ENCODE results near the gene HDGFL1. TPM values are rescaled to one million over a fixed set of nuclear protein-coding genes. Genes with fewer than 3 reads are reported as not detected.

HDGFL1 gene
- total RNA-seq = under 1 TPM in 1 of 4 donors, not detected in 3; 0.40 TPM

DNA sequence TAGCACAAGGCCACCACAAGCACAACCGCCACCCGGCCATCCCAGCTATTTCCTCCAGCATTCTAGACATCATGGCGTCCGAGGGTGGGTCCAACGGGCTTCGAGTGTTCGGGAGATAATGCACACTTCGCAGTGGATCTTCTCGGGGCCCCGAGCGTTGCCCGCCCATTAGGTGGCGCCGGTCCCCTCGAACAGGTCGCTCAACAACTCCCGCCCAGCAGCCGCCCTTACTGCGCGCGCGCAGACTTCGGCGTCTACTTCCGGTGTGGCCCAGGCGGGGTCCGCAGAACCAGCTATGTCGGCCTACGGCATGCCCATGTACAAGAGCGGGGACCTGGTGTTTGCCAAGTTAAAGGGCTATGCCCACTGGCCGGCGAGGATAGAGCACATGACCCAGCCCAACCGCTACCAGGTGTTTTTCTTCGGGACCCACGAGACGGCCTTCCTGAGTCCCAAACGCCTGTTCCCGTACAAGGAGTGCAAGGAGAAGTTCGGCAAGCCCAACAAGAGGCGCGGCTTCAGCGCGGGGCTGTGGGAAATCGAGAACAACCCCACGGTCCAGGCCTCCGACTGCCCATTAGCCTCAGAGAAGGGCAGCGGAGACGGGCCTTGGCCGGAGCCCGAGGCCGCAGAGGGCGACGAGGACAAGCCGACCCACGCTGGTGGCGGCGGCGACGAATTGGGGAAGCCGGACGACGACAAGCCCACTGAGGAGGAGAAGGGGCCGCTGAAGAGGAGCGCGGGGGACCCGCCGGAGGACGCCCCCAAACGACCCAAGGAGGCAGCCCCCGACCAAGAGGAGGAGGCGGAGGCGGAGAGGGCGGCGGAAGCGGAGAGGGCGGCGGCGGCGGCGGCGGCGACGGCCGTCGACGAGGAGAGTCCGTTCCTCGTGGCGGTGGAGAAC, at the start of gene HDGFL1:
Gene HDGFL1, plus strand, starts transcription at position 286 of the 904 bp plus-strand sequence. Its CDS starts 10 bp downstream, at position 296.
- Histone ChIP-seq H3K4me3 (replicated peaks in 1 of 3) (no peak within 1 kb of the TSS), H3K4me1 (no peaks in the 10 kb centered on the region), H3K9me3 (no peaks in the 10 kb centered on the region), H3K27me3 (no peaks in the 10 kb centered on the region), H3K27ac (no peak within 1 kb of the TSS), H3K36me3 (no peaks in the 10 kb centered on the region)
- WGBS, 2 donors = 95 to 97% methylated on average over 89 of the region's 89 CpGs
- TF ChIP-seq, protein P1, sequence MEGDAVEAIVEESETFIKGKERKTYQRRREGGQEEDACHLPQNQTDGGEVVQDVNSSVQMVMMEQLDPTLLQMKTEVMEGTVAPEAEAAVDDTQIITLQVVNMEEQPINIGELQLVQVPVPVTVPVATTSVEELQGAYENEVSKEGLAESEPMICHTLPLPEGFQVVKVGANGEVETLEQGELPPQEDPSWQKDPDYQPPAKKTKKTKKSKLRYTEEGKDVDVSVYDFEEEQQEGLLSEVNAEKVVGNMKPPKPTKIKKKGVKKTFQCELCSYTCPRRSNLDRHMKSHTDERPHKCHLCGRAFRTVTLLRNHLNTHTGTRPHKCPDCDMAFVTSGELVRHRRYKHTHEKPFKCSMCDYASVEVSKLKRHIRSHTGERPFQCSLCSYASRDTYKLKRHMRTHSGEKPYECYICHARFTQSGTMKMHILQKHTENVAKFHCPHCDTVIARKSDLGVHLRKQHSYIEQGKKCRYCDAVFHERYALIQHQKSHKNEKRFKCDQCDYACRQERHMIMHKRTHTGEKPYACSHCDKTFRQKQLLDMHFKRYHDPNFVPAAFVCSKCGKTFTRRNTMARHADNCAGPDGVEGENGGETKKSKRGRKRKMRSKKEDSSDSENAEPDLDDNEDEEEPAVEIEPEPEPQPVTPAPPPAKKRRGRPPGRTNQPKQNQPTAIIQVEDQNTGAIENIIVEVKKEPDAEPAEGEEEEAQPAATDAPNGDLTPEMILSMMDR (IDR thresholded peaks at IDR 0.05) = no peak
- no peak for TF ChIP-seq POLR2A (IDR thresholded peaks at IDR 0.05)
- no peak for DNase-seq
- intact Hi-C loops (cut with DNase I) = no loop called here

DNA sequence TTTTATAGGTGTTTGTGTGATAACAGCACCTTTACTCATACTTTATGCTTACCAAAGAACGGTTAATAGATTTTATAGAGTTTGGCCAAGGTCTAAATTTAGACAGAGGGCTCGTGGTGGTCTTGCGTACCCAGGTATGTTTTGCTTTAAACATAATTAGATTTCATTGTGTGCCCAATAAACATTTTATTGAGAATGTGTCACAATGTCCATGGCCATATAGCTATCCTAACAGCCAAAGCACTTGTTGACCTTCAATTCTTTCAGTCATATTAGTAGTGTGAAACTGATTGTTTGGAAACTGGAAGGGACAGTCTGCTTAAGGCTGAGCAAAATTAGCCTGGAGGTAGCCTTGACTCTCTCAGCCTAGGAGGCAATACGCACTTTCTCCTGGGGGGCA, 48.3 kb upstream of the HDGFL1 start:
- WGBS, 2 donors = 98 to 100% methylated on average over 4 of the region's 4 CpGs
- Histone ChIP-seq H3K9me3 (no peaks in the 10 kb centered on the region), H3K27me3 (no peaks in the 10 kb centered on the region), H3K4me1 (no peaks in the 10 kb centered on the region), H3K27ac (no peak overlapping the region), H3K4me3 (replicated peaks in 1 of 3) (no peak overlapping the region), H3K36me3 (no peaks in the 10 kb centered on the region)
- TF ChIP-seq, protein P1 (IDR thresholded peaks at IDR 0.05) = no peak
- TF ChIP-seq POLR2A (IDR thresholded peaks at IDR 0.05) = no peak
- DNase-seq = no peak
- intact Hi-C loops (cut with DNase I) = no loop called here

DNA sequence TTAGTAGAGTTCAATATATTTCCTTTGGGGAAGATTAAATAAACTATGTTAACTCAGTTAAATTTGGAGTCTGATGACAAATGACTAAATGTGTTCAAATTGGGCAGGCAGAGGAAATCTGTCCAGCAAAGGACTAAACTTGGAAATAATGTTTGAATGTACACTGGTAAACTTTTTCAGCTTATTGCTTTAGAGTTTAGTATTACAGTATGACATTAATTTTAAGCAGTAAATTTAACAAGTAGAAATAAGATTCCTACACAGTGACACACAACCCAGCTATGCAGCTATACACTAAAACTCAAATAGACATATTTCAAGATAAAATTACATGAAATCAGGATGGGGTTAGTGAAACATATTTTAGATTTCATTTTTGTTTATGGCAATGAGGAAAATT, 42.6 kb upstream of the HDGFL1 start:
- intact Hi-C loops (cut with DNase I) = no loop called here

DNA sequence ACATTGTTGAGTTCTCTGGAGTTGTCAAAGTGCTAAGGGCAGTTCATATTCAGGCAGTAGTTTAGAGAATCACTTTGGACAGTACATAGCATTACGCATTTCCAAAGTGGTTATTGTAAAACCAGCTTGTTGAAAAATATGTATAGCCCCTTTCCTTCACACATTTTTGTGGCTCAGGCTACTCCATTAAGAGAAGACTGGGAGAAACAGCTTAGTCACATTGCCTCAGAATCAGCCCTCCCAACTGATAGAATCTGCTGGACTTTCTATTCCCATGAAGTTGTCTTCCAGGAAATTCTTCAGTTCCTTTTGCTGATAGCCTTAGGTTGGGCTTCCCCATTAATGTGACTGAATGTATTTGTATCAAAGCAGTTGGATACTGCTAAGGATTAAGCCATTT, 39.5 kb upstream of the HDGFL1 start:
- intact Hi-C loops (cut with DNase I) = no loop called here
- H3K27ac ChIP-seq = no peak overlapping the region
- no peak overlapping the region for H3K4me3 ChIP-seq (replicated peaks in 1 of 3)
- DNase-seq = no peak
- H3K4me1 ChIP-seq = no peaks in the 10 kb centered on the region
- H3K9me3 ChIP-seq = no peaks in the 10 kb centered on the region
- no peaks in the 10 kb centered on the region for H3K27me3 ChIP-seq
- 93 to 100% methylated on average over 1 of the region's 1 CpG for WGBS, 2 donors
- no peak for TF ChIP-seq POLR2A (IDR thresholded peaks at IDR 0.05)
- TF ChIP-seq, protein P1 (IDR thresholded peaks at IDR 0.05) = no peak
- no peaks in the 10 kb centered on the region for H3K36me3 ChIP-seq

More for the DNA sequence above, 42.6 kb upstream of the HDGFL1 start:
- Histone ChIP-seq H3K27me3 (no peaks in the 10 kb centered on the region), H3K36me3 (no peaks in the 10 kb centered on the region), H3K4me1 (no peaks in the 10 kb centered on the region), H3K27ac (no peak overlapping the region), H3K4me3 (replicated peaks in 1 of 3) (no peak overlapping the region), H3K9me3 (no peaks in the 10 kb centered on the region)
- TF ChIP-seq, protein P1 (IDR thresholded peaks at IDR 0.05) = no peak
- TF ChIP-seq POLR2A (IDR thresholded peaks at IDR 0.05) = no peak
- no peak for DNase-seq

DNA sequence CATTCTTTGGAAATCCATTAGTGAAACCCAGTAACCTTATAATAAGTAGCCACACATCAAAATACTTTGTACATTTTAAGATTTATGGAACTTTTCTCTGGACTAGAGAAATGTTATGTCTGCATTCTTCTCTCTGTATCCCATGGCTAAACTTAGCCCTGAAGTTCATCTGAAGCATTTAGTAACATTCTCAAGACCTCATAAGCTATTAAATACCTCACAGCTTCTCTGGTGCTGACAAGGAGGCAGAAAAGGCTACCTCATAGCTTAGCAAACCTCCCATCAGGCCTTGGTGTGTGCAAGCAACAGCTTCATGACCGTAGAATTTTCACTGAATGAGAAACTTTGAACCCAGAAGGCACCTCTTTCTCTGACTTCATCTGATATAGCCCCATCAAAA, 38.9 kb upstream of the HDGFL1 start:
- H3K9me3 ChIP-seq = no peaks in the 10 kb centered on the region
- no peak for TF ChIP-seq POLR2A (IDR thresholded peaks at IDR 0.05)
- TF ChIP-seq, protein P1 (IDR thresholded peaks at IDR 0.05) = no peak
- 96 to 100% methylated on average over 1 of the region's 1 CpG for WGBS, 2 donors
- H3K27ac ChIP-seq = no peak overlapping the region
- no peaks in the 10 kb centered on the region for H3K27me3 ChIP-seq
- DNase-seq = no peak
- no peaks in the 10 kb centered on the region for H3K4me1 ChIP-seq
- H3K4me3 ChIP-seq (replicated peaks in 1 of 3) = no peak overlapping the region
- no peaks in the 10 kb centered on the region for H3K36me3 ChIP-seq
- intact Hi-C loops (cut with DNase I) = no loop called here

Data from thyroid gland (tissue), 4 donors.